HG02840 (cell line): ENCODE data around the gene PPARA.

Experiments used
- ATAC-seq: cut with Tn5 transposase; IDR thresholded peaks from one replicate; pipeline ENCODE4 v1.9.1; 2021; ENCODE audit warnings: mild to moderate bottlenecking, moderate library complexity, moderate number of reproducible peaks; ENCODE audit not compliant: unreplicated experiment, low FRiP score

PPARA gene

DNA sequence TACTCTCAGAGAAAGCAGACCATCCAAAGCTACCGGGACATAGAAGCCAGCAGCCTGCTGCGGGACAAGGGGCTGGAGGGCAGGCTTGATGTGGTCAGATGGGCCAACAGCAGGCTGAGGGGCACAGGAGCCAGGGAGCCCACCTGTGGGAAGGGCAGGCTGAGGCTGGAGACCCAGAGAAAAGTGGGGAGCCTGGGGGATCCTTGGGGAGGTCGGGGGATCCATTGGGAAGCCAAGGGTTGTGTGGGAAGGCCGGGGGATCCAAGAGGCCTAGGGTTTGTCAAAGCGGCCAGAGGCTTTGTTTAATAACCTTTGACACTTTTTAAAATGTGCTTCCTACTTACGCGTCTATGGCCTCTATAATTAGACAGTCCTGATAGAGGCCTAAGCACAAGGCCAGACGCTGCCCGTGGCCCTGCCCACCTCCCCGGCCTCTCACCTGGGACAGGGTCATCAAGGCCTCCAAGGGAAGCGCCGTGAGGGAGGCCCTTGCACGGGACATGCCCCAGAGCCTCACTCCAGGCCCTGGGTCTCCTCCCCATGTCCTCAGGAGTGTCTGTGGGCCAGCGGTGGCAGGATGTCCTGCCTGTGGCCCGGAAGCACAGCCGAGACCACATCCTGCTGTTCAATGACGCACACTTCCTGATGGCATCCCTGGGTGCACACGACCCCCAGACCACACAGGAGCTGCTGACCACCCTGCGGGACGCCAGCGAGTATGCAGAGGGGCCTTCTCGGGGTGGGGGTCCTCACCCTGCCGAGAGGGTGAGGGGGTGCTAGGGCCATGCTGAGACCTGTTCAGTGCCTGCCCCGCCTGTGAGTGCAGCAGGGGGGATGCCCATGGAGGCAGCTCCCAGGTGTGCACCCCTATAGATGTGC lies 137.8 kb downstream of the PPARA start:
- ATAC-seq: no peak

DNA sequence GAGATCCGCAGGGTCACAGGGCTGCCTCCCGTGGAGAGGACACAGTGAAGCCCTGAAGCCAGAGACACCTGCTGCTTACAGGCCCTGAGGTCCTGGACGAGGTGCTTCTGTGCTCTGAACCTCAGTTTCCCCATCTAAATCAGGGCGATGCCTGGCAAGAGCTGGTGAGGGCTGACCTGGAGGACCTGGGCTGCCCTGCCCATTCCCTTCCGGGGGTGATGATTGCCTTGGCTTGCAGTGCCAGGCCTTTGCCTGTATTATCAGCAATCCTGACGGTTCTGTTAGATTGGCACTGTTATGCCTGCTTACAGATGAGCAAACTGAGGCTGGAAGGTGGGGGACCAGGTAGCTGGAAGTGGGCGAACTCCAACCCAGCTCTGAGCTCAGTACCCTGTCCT lies 138.5 kb downstream of the PPARA start:
- ATAC-seq: no peak

DNA sequence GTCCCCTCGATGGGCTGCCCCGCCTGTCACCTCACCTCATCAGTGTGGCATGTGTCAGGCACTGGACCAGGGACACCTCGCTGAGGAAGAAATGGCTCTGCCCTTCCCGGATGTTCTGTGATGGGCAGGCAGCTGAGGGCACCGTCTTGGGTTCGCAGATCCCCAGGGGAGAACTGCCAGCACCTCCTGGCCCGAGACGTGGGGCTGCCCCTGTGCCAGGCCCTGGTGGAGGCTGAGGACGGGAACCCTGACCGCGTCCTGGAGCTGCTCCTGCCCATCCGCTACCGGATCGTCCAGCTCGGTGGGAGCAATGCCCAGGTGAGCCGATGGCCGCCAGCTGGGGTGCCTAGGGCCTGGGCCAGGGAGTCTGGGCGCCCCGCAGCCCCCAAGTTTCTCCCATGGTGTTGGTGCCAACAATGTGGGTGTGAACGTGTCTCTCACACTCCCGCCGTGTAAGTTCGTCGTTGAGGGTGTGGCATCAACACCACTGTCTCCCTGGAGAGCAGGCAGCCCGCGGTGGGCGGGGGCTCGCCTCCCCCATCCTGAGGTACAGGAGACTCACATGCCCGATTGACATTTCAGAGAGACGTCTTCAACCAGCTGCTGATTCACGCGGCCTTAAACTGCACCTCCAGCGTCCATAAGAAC lies 139.0 kb downstream of the PPARA start:
- no peak for ATAC-seq

DNA sequence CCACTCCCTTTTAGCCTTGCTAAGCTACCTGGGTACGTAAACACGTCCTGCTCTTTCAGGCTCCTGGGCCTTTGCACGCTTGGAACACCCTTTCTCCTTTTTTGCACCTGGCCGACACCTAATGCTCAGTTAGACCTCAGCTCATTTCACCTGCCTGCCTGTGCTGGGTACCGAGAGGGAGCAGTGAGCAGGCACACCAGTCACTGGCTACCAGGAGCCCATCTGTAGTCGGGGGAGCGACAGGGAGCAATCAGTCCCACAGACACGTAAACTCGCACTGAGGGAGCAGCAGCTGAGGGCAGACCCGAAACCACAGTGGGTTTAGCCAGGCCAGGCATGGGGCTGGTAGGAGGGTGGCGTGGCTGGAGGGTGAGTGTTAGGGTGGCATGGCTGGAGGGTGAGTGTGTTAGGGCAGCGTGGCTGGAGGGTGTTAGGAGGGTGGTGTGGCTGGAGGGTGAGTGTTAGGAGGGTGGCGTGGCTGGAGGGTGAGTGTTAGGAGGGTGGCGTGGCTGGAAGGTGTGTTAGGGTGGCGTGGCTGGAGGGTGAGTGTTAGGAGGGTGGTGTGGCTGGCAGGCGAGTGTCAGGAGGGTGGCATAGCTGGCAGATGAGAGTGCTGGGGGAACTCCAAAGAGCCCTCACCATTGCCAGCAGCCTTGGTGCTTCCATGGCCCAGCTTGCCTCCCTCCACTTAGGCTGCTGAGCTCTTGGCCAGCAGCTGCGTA lies 140.0 kb downstream of the PPARA start:
- no peak for ATAC-seq

DNA sequence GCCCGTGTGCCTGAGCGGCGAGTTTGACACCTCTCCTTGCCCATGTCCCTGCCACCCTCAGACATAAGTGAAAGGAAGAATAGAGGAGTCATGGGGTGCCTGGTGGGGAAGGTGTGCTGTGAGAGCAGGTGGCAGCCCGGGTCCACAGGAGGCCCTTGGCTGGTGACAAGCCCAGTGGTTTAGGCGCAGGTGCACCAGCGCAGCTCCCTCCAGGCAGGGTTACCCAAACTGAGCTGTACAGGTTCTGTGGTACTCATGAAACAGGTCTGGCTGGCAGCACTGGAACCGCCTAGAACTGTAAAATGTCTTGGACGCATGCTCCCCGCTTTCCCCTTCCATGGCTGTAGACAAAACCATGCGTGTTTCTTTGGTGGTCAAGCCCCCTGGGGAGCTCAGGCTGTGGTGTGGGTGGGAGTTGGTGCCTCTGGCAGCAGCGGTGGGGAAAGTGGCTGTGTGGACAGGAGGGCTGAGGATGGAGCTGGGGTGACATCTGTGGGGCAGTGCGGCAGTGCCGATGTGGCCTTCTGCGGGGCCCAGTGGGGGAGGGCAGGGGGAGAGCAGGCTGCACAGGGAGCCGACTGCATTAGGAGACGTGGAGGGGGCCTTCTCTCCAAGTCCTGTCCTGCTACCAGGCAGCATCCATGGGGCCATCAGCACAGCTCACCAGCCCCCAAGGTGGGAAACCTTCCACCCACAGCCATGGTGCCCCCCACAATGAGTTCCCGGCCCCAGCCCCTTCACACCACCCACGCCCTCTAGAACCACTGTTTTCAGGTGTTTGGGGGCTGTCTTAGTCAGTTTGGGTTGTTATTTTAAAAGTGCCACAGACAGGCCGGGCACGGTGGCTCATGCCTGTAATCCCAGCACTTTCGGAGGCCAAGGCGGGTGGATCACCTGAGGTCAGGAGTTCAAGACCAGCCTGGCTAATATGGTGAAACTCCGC lies 140.8 kb downstream of the PPARA start:
- no peak for ATAC-seq

DNA sequence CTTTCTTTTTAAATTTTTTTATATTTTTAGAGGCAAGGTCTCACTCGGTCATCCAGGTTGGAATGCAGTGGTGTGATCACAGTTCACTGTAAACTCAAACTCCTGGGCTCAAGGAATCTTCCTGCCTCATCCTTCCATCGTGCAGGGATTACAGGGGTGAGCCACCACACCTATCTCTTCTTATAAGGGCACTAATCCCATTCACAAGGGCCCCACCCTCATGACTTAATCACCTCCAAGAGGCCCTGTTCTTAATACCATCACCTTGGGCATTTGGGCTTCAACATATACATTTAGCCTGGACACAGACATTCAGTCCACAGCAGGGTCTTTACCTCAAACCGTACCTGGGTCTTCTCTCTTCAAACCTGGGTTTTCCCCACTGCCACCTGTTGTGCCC lies 141.8 kb downstream of the PPARA start:
- no peak for ATAC-seq

DNA sequence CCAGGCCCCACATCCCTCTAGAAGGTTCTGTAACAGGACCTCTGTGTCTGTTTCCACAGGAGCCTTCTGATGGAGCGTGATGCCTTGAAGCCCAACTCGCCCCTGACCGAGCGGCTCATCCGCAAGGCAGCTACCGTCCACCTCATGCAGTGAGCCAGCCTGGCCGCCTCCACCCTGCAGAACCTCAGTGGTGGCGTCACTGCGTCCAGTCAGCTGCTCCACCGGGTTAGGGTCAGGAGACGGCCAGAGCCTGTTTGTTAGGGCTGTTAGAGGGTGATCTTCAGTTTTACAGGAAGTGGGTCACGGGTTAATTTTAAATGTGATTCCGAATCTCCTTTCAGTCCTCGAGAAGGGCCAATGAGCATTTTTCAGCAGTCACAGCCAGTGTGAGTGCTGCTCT lies 142.4 kb downstream of the PPARA start:
- ATAC-seq: no peak
